Left lung (tissue), 10 donors: ENCODE data around the gene TIAM1. TPM values are rescaled to one million over a fixed set of nuclear protein-coding genes. Genes with fewer than 3 reads are reported as not detected.

Experiments
- ATAC-seq: fragments of 200-7000 bp; cut with Tn5 transposase; one replicate; pipeline ENCODE4 v1.9.1; 2020; ENCODE audit warnings: moderate library complexity
- DNase-seq, 4 donors: peaks; one replicate each; pipeline ENCODE4 v3.0.0-alpha.2; 2013 to 2020
- H3K27ac ChIP-seq, 2 donors: fragments of 200-600 bp; sonication (generic) in 1 of 2; one replicate each; pipeline versions ENCODE4 v1.5.0 to v1.8.0; 2020 to 2021
- H3K27me3 ChIP-seq, 2 donors: fragments of 200-600 bp; sonication (generic) in 1 of 2; one replicate each; pipeline versions ENCODE4 v1.5.0 to v1.8.0; 2020 to 2021
- H3K36me3 ChIP-seq, 2 donors: fragments of 200-600 bp; sonication (generic) in 1 of 2; one replicate each; pipeline versions ENCODE4 v1.5.0 to v1.8.0; 2020 to 2021
- H3K4me1 ChIP-seq, 2 donors: fragments of 200-600 bp; one replicate each; pipeline ENCODE4 v1.8.0; 2021
- H3K4me3 ChIP-seq, 2 donors: fragments of 200-600 bp; sonication (generic) in 1 of 2; one replicate each; pipeline versions ENCODE4 v1.5.0 to v1.8.0; 2020 to 2021; ENCODE audit warnings: mild to moderate bottlenecking in 1 of 2
- H3K9me3 ChIP-seq, 2 donors: fragments of 200-600 bp; sonication (generic) in 1 of 2; one replicate each; pipeline versions ENCODE4 v1.5.0 to v1.8.0; 2020 to 2021
- CTCF ChIP-seq, 2 donors: fragments of 200-600 bp; sonication (generic) in 1 of 2; IDR thresholded peaks; one replicate each; pipeline versions ENCODE4 v1.5.0 to v1.8.0; 2021; ENCODE audit warnings: antibody characterized with exemption in 2 of 2
- intact Hi-C, 2 donors: fragments of 100-400 bp; cut with DNase I; formaldehyde crosslinking; loops; one replicate each; pipeline versions ENCODE4 v1.11.2 to v1.14.2; 2022
- polyA plus RNA-seq, 6 donors: library from polyadenylated mRNA; unstranded; fragments of 120-200 nt; gene quantifications; one replicate each; pipeline ENCODE4 v1.2.1, GENCODE V29; 2013; ENCODE audit not compliant: insufficient read length in 6 of 6
- total RNA-seq, 2 donors: library from RNA; stranded (reverse); fragmentation: NEBNext Ultra II Directional; extraction: Animal tissue kit (Norgen Biotek cat#: 25700); gene quantifications; one replicate each; pipeline ENCODE4 v1.2.1, GENCODE V29; 2021
- donor health status: DM: no; HTN: yes; CAD: no.
- donor health status: DM: no; HTN: no; CAD: no.

Gene TIAM1
- total and polyA plus RNA-seq, 8 donors = 9.7 to 65.5 (median 49.5) TPM

- Histone ChIP-seq H3K27ac (no peak overlapping the region), H3K27me3 (no peaks in the 10 kb centered on the region), H3K9me3 (no peaks in the 10 kb centered on the region), H3K36me3 (no peaks in the 10 kb centered on the region), H3K4me1 (no peaks in the 10 kb centered on the region), H3K4me3 (no peak overlapping the region)
- DNase-seq (no peak), ATAC-seq (no peak)
- no peak for TF ChIP-seq CTCF (IDR thresholded peaks at IDR 0.05)
- intact Hi-C loops = no loop called here
These were observed 82.3 kb downstream of the TIAM1 start for GRCh38 chr21:31261759-31262158.

GRCh38 chr21:31260790-31261189 is 83.3 kb downstream of the TIAM1 start:
- Histone ChIP-seq H3K4me3 (no peak overlapping the region), H3K27me3 (no peaks in the 10 kb centered on the region), H3K36me3 (no peaks in the 10 kb centered on the region), H3K4me1 (no peaks in the 10 kb centered on the region), H3K9me3 (no peaks in the 10 kb centered on the region), H3K27ac (no peak overlapping the region)
- no peak for DNase-seq
- no peak for TF ChIP-seq CTCF (IDR thresholded peaks at IDR 0.05)
- intact Hi-C loops = no loop called here
- no peak for ATAC-seq

- H3K27me3 ChIP-seq = no peaks in the 10 kb centered on the region
- H3K4me1 ChIP-seq = no peaks in the 10 kb centered on the region
- no peak overlapping the region for H3K27ac ChIP-seq
- DNase-seq (no peak), ATAC-seq (no peak)
- no peaks in the 10 kb centered on the region for H3K36me3 ChIP-seq
- intact Hi-C loops = no loop called here
- TF ChIP-seq CTCF (IDR thresholded peaks at IDR 0.05) = no peak
- no peak overlapping the region for H3K4me3 ChIP-seq
- no peaks in the 10 kb centered on the region for H3K9me3 ChIP-seq
These were observed 86.0 kb downstream of the TIAM1 start for GRCh38 chr21:31258073-31258472.

GRCh38 chr21:31257265-31257664 is 86.8 kb downstream of the TIAM1 start:
- DNase-seq = no peak
- Histone ChIP-seq H3K4me1 (no peaks in the 10 kb centered on the region), H3K27ac (no peak overlapping the region), H3K36me3 (no peaks in the 10 kb centered on the region), H3K9me3 (no peaks in the 10 kb centered on the region), H3K27me3 (no peaks in the 10 kb centered on the region), H3K4me3 (no peak overlapping the region)
- intact Hi-C loops = no loop called here
- no peak for ATAC-seq
- no peak for TF ChIP-seq CTCF (IDR thresholded peaks at IDR 0.05)

GRCh38 chr21:31255896-31256295 is 88.2 kb downstream of the TIAM1 start:
- H3K27me3 ChIP-seq = no peaks in the 10 kb centered on the region

More at GRCh38 chr21:31255896-31256295, 88.2 kb downstream of the TIAM1 start:
- intact Hi-C loops = no loop called here
- TF ChIP-seq CTCF (IDR thresholded peaks at IDR 0.05) = no peak
- DNase-seq (no peak), ATAC-seq (no peak)
- Histone ChIP-seq H3K9me3 (no peaks in the 10 kb centered on the region), H3K4me1 (no peaks in the 10 kb centered on the region), H3K36me3 (no peaks in the 10 kb centered on the region), H3K27ac (no peak overlapping the region), H3K4me3 (no peak overlapping the region)
